AG04449 (cell line): ENCODE measurements around the gene JMJD6.
A peak's percentile ranks its signal among the peaks of the same experiment; 100 is the strongest.

Source experiments
- CTCF ChIA-PET: fragments of 350-600 bp; formaldehyde crosslinking; extraction: SDS; loops from one replicate; lab custom pipeline; 2021; ENCODE audit warnings: antibody characterized with exemption; lab: Yijun Ruan, JAX
- POLR2A ChIA-PET: fragments of 400-600, 350-600 bp; formaldehyde crosslinking; extraction: SDS; loops from one replicate; lab custom pipeline; 2020; ENCODE audit warnings: antibody characterized with exemption, inconsistent platforms; lab: Yijun Ruan, JAX
- DNase-seq: peaks from one replicate; pipeline ENCODE4 v3.0.0-alpha.2; 2010; ENCODE audit warnings: low read depth, low spot score
- H3K4me3 ChIP-seq: 2 replicates; pipeline ENCODE4 v1.5.1; 2011; ENCODE audit warnings: low read depth, mild to moderate bottlenecking, control low read depth, low read length
- CTCF ChIP-seq: IDR thresholded peaks from one replicate; pipeline ENCODE4 v1.5.1; 2011; ENCODE audit warnings: mild to moderate bottlenecking, moderate library complexity, low read length, control low read depth, inconsistent platforms; ENCODE audit not compliant: insufficient read depth; ENCODE audit errors: missing control alignments

The JMJD6 gene

DNA sequence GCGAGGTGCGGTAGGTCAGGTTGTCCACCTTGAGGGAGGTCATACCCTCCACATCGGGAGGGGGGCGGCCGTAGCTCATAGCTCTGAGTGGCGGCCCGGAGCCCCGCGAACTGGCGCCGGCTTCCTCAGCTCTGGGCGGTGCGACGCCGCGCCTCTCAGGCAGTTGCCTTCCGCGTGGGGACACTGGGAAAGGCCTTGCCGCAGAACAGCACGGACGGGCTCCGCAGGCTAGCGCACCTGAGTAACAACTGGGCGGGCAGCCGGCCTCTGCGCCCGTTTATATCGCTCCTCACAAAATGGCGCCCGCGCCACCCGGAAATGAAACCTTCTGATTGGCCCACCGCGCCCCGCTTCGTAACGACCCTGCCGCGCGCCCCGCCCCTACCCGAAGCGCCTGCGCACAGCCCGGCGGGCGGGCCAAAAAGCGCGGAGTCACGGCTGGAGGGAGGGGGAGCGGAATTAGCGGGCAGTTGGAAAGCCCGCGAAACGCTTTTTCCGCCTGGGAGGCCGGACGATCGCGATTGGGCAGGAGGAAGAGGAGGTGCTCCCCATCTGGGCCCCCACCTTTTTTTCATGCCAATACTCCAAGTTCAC lies 10.8 kb upstream of the JMJD6 start, which contains the start of gene SRSF2:
SRSF2 (minus strand) TSS at position 250 of the 594 bp plus-strand sequence; CDS start at position 79, 171 bp downstream.
- DNase-seq: peak; percentile 84
- no peak for TF ChIP-seq CTCF
- CTCF ChIA-PET: interaction anchor here (2.3 to 3.0 kb wide), 3 partner anchors 10 to 320 kb away, joined by 9 to 12 read pairs (median 11); partner anchors contain the start of gene METTL23
- H3K4me3 ChIP-seq: peak within 1 kb of the TSS; percentile 97
- POLR2A ChIA-PET: interaction anchor here (0.6 to 4.0 kb wide), 12 partner anchors 9 to 572 kb away, joined by 3 to 27 read pairs (median 4); partner anchors contain the start of genes JMJD6, METTL23 and MXRA7

- ChIA-PET CTCF (interaction anchor here (2.3 kb wide), 1 partner anchor 9 kb away, joined by 9 read pairs; the partner anchor contains the start of gene METTL23), POLR2A (interaction anchor here (0.6 to 4.0 kb wide), 8 partner anchors 9 to 572 kb away, joined by 3 to 27 read pairs (median 6); partner anchors contain the start of gene MXRA7)
- peak; percentile 38 for TF ChIP-seq CTCF
These were observed 10.1 kb upstream of the JMJD6 start for GRCh38 chr17:76736349-76737081.

DNA sequence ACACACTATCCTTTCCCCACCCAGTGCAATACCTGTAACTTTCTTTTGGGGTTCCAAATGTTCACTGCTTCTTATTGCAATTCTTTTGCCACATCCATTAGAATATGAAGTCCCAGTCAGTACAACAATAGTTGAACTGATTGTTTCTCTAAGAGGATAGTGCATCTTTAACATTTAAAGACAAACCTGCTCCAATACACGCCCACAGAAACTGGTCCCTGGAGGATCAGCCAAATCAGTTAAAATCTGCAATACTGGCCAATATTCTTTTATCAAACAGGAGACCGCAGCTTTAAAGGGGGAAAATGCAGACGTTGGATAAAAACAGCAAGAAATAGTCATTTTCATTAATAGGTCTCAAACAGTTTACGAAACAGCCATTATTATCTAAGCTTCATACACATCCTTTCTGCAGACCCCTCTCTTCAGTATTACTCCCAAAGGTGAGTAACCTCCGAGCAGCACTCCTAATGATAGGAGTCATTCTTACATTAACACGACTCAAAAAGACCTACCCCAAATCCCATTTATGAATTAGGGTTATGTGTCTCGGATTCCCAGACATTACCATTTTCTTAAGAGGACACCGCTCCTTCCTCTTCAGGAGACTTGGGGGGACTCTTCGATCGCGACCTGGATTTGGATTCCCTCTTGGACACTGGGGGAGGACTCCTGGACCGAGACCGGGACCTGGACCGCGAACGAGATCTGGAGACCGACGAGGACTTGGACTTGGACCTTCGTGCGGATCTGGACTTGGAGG lies 9.4 kb upstream of the JMJD6 start:
- DNase-seq: no peak
- POLR2A ChIA-PET: interaction anchor here (1.1 to 4.0 kb wide), 4 partner anchors 8 to 37 kb away, joined by 5 to 27 read pairs (median 16); partner anchors contain the start of genes JMJD6 and METTL23
- H3K4me3 ChIP-seq: peak overlapping the region; percentile 97
- CTCF ChIA-PET: interaction anchor here (0.9 to 2.3 kb wide), 4 partner anchors 8 to 331 kb away, joined by 3 to 9 read pairs (median 3); partner anchors contain the start of gene METTL23
- no peak for TF ChIP-seq CTCF

More at GRCh38 chr17:76736349-76737081, 10.1 kb upstream of the JMJD6 start:
- DNase-seq: no peak
- H3K4me3 ChIP-seq: peak overlapping the region; percentile 97

- TF ChIP-seq CTCF: no peak
- POLR2A ChIA-PET: interaction anchor here (0.6 to 4.0 kb wide), 4 partner anchors 9 to 720 kb away, joined by 3 to 27 read pairs (median 5); partner anchors contain the start of genes JMJD6 and METTL23
- no peak for DNase-seq
- peak overlapping the region; percentile 97 for H3K4me3 ChIP-seq
- CTCF ChIA-PET: interaction anchor here (0.9 to 2.3 kb wide), 5 partner anchors 8 to 332 kb away, joined by 3 to 9 read pairs (median 3); partner anchors contain the start of gene METTL23
These were observed 8.6 kb upstream of the JMJD6 start for GRCh38 chr17:76735006-76735405.

DNA sequence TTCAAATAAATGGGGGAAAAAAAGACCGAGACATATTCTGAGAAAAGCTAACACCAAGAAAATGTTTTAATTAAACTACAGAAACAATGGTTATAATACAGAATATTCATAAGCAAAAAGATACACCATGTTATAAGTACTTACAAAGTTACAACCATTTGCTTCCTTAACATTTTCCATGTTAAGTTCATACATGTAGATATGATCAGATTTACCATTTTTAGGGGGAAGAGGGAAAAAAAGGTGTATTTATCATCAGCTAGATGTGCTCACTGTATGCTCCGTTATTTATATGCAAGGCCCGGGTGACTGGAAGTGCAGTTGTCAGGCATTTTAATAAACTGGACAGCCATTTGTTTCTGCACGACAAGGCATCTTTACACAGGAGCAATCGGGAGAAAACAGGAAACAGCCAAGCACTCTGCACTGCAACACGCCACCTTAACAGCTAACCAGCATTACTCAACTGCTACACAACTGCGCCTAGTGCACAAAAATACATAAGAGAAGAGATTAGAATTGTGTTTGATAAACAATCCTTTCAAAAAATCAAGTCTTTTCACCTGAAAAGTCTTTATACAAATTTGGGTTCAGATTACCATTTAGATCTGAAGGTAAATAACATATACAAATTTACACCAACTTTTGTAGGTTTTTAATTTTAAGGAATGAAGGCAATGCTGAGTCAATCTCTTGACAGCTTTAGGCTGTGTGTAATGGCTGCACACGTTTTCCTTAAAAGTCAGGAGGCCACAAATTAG lies 7.9 kb upstream of the JMJD6 start:
- CTCF ChIA-PET: interaction anchor here (1.0 to 1.5 kb wide), 4 partner anchors 9 to 330 kb away, joined by 3 to 5 read pairs (median 3); no protein-coding TSS in a partner anchor

More for the DNA sequence above, 7.9 kb upstream of the JMJD6 start:
- POLR2A ChIA-PET: interaction anchor here (0.6 to 4.0 kb wide), 4 partner anchors 8 to 721 kb away, joined by 3 to 27 read pairs (median 5); partner anchors contain the start of genes JMJD6 and METTL23
- TF ChIP-seq CTCF: no peak
- no peak for DNase-seq
- peak overlapping the region; percentile 45 for H3K4me3 ChIP-seq
